H1 (cell line): ENCODE data around the gene AGBL4. TPM values are rescaled to one million over a fixed set of nuclear protein-coding genes. Genes with fewer than 3 reads are reported as not detected.

Source experiments
- CTCF ChIA-PET: fragments of 300-600 bp; sonication (Branson Sonifier 250); formaldehyde crosslinking; loops from one replicate; lab custom pipeline; 2021; ENCODE audit not compliant: partially characterized antibody; lab: Charles Lee
- POLR2A ChIA-PET: fragments of 300-600 bp; sonication (Branson Sonifier 250); formaldehyde crosslinking; loops from one replicate; lab custom pipeline; 2021; ENCODE audit warnings: inconsistent platforms; ENCODE audit not compliant: partially characterized antibody; lab: Charles Lee
- DNase-seq, 2 experiments: peaks; one replicate each; pipeline versions ENCODE4 v3.0.0 to v3.0.0-alpha.2; 2010 to 2022; ENCODE audit warnings: low spot score in 2 of 2, low read depth in 1 of 2, mixed read lengths in 1 of 2
- FAIRE-seq: peaks from 2 replicates; lab custom pipeline; 2011; peaks lifted over from hg19 to GRCh38; lab: Jason Lieb, UNC
- H2AFZ ChIP-seq: 2 replicates; pipeline ENCODE4 v1.8.1; 2012; ENCODE audit warnings: low read length, inconsistent platforms
- H2AK5ac ChIP-seq: 2 replicates; pipeline ENCODE4 v1.6.1; 2013; ENCODE audit warnings: low read depth, low read length
- H2BK120ac ChIP-seq: replicated peaks from 2 replicates; pipeline ENCODE3; 2013; ENCODE audit warnings: low read depth, low read length, inconsistent platforms
- H2BK12ac ChIP-seq: 2 replicates; pipeline ENCODE4 v1.6.1; 2013; ENCODE audit warnings: low read depth, low read length
- H2BK15ac ChIP-seq: 2 replicates; pipeline ENCODE4 v1.6.1; 2013; ENCODE audit warnings: low read length
- H2BK20ac ChIP-seq: 2 replicates; pipeline ENCODE4 v1.6.1; 2013; ENCODE audit warnings: low read length
- H2BK5ac ChIP-seq: 2 replicates; pipeline ENCODE4 v1.6.1; 2013; ENCODE audit warnings: low read depth, low read length
- H3K14ac ChIP-seq: 2 replicates; pipeline ENCODE4 v1.6.1; 2013; ENCODE audit warnings: inconsistent platforms; ENCODE audit not compliant: insufficient read length
- H3K18ac ChIP-seq: 2 replicates; pipeline ENCODE4 v1.6.1; 2013; ENCODE audit warnings: low read length; ENCODE audit errors: extremely low read depth
- H3K23ac ChIP-seq: 2 replicates; pipeline ENCODE4 v1.6.1; 2013; ENCODE audit warnings: inconsistent platforms; ENCODE audit not compliant: insufficient read length
- H3K23me2 ChIP-seq: 2 replicates; pipeline ENCODE4 v1.6.1; 2013; ENCODE audit warnings: low read depth, low read length
- H3K27ac ChIP-seq: 2 replicates; pipeline ENCODE4 v1.6.1; 2011; ENCODE audit warnings: low read depth, low read length, inconsistent platforms
- H3K27me3 ChIP-seq, 4 experiments: replicated peaks in 1 of 4; 1 replicate in 1 of 4; 2 replicates in 3 of 4; pipeline versions ENCODE4 v1.6.1 to v1.8.1; 2011 to 2013; ENCODE audit warnings: low read length in 3 of 4, mild to moderate bottlenecking in 3 of 4, inconsistent platforms in 2 of 4, mixed read lengths in 2 of 4, moderate library complexity in 1 of 4; ENCODE audit not compliant: control insufficient read depth in 3 of 4, insufficient read depth in 3 of 4; ENCODE audit errors: extremely low read depth in 1 of 4
- H3K36me3 ChIP-seq, 4 experiments: 2 replicates each; pipeline versions ENCODE4 v1.6.1 to v1.8.1; 2011 to 2013; ENCODE audit warnings: mild to moderate bottlenecking in 4 of 4, low read length in 3 of 4, moderate library complexity in 2 of 4, control low read depth in 1 of 4, inconsistent platforms in 1 of 4; ENCODE audit not compliant: insufficient read depth in 4 of 4, control insufficient read depth in 2 of 4
- H3K4ac ChIP-seq: replicated peaks from 2 replicates; pipeline ENCODE3; 2013; ENCODE audit warnings: low read length, low read depth, mixed read lengths, inconsistent platforms; ENCODE audit not compliant: insufficient read length
- H3K4me1 ChIP-seq, 4 experiments: replicated peaks in 1 of 4; 1 replicate in 1 of 4; 2 replicates in 3 of 4; pipeline versions ENCODE4 v1.6.1 to v1.8.1; 2011 to 2013; ENCODE audit warnings: low read length in 3 of 4, inconsistent platforms in 2 of 4, mixed read lengths in 1 of 4; ENCODE audit not compliant: insufficient read depth in 4 of 4, control insufficient read depth in 3 of 4
- H3K4me2 ChIP-seq, 2 experiments: 2 replicates each; pipeline versions ENCODE4 v1.6.1 to v1.8.1; 2011 to 2013; ENCODE audit warnings: low read depth in 2 of 2, low read length in 2 of 2, control low read depth in 1 of 2, inconsistent platforms in 1 of 2, mild to moderate bottlenecking in 1 of 2; ENCODE audit not compliant: insufficient read depth in 1 of 2
- H3K4me3 ChIP-seq, 4 experiments: fragments of 200-600, 300-600 bp in 1 of 4; sonication (generic), shearing (Covaris generic), sonication (Bioruptor Twin) in 1 of 4; 2 replicates each; pipeline versions ENCODE4 v1.5.1 to v1.8.1; 2011 to 2016; ENCODE audit warnings: low read length in 4 of 4, low read depth in 3 of 4, control low read depth in 2 of 4, inconsistent platforms in 2 of 4, mild to moderate bottlenecking in 2 of 4, mixed read lengths in 1 of 4, moderate library complexity in 1 of 4; ENCODE audit not compliant: insufficient read depth in 2 of 4; ENCODE audit errors: extremely low read depth in 1 of 4
- H3K56ac ChIP-seq: replicated peaks from 2 replicates; pipeline ENCODE3; 2013; ENCODE audit warnings: low read depth, mild to moderate bottlenecking, mixed read lengths, low read length, inconsistent platforms; ENCODE audit not compliant: insufficient read length
- H3K79me1 ChIP-seq: 2 replicates; pipeline ENCODE4 v1.6.1; 2013; ENCODE audit warnings: low read depth, low read length, control low read depth
- H3K79me2 ChIP-seq, 2 experiments: 2 replicates each; pipeline versions ENCODE4 v1.6.1 to v1.8.1; 2012 to 2013; ENCODE audit warnings: low read length in 2 of 2, mild to moderate bottlenecking in 2 of 2, inconsistent platforms in 1 of 2; ENCODE audit not compliant: insufficient read depth in 2 of 2, control insufficient read depth in 1 of 2
- H3K9ac ChIP-seq, 4 experiments: replicated peaks in 1 of 4; 1 replicate in 1 of 4; 2 replicates in 3 of 4; pipeline versions ENCODE4 v1.6.1 to v1.8.1; 2011 to 2013; ENCODE audit warnings: low read depth in 3 of 4, low read length in 3 of 4, control low read depth in 2 of 4, mild to moderate bottlenecking in 2 of 4, moderate library complexity in 2 of 4, inconsistent platforms in 1 of 4; ENCODE audit errors: extremely low read depth in 1 of 4
- H3K9me3 ChIP-seq, 2 experiments: 2 replicates each; pipeline versions ENCODE4 v1.6.1 to v1.8.1; 2012 to 2013; ENCODE audit warnings: mild to moderate bottlenecking in 2 of 2, moderate library complexity in 2 of 2, control low read depth in 1 of 2, inconsistent platforms in 1 of 2, low read depth in 1 of 2, low read length in 1 of 2, mixed read lengths in 1 of 2; ENCODE audit not compliant: insufficient read depth in 2 of 2
- H4K20me1 ChIP-seq, 2 experiments: replicated peaks in 1 of 2; 2 replicates each; pipeline versions ENCODE3 to v1.8.1; 2011 to 2013; ENCODE audit warnings: inconsistent platforms in 2 of 2, low read length in 2 of 2, mild to moderate bottlenecking in 1 of 2; ENCODE audit not compliant: insufficient read depth in 2 of 2, control insufficient read depth in 1 of 2
- H4K5ac ChIP-seq: 2 replicates; pipeline ENCODE4 v1.6.1; 2013; ENCODE audit warnings: low read length, low read depth, mixed read lengths, inconsistent platforms; ENCODE audit not compliant: insufficient read length
- H4K8ac ChIP-seq: 2 replicates; pipeline ENCODE4 v1.8.0; 2013; ENCODE audit warnings: mild to moderate bottlenecking, moderate library complexity, low read length, inconsistent platforms; ENCODE audit not compliant: insufficient read depth; ENCODE audit errors: extremely low read depth
- H4K91ac ChIP-seq: replicated peaks from 2 replicates; pipeline ENCODE3; 2013; ENCODE audit warnings: low read length, mixed read lengths, inconsistent platforms; ENCODE audit not compliant: insufficient read length
- ATF3 ChIP-seq: IDR thresholded peaks from 2 replicates; pipeline ENCODE4 v1.6.1; 2011; ENCODE audit warnings: low read depth, mild to moderate bottlenecking, low read length; ENCODE audit not compliant: insufficient read depth
- CBX5 ChIP-seq: fragments of 300-800, 300-1000 bp; sonication (generic); IDR thresholded peaks from 2 replicates; pipeline ENCODE4 v1.7.1; 2016; ENCODE audit warnings: antibody characterized with exemption, low read length, low read depth
- EP300 ChIP-seq, 2 experiments: IDR thresholded peaks; 1 replicate in 1 of 2; 2 replicates in 1 of 2; pipeline ENCODE4 v1.6.1; 2011 to 2012; ENCODE audit warnings: low read depth in 2 of 2, low read length in 2 of 2, mild to moderate bottlenecking in 2 of 2, borderline replicate concordance in 1 of 2, inconsistent platforms in 1 of 2, moderate library complexity in 1 of 2
- GABPA ChIP-seq: IDR thresholded peaks from 2 replicates; pipeline ENCODE4 v1.6.1; 2011; ENCODE audit warnings: mild to moderate bottlenecking, low read length, moderate library complexity, borderline replicate concordance; ENCODE audit not compliant: insufficient read depth
- GTF2F1 ChIP-seq: IDR thresholded peaks from 2 replicates; pipeline ENCODE4 v1.6.1; 2012; ENCODE audit warnings: low read depth, low read length, improper control_type of control experiment, borderline replicate concordance
- HDAC6 ChIP-seq: IDR thresholded peaks from one replicate; pipeline ENCODE4 v1.7.1; 2012; ENCODE audit warnings: low read depth, mild to moderate bottlenecking, inconsistent platforms, low read length, moderate library complexity
- JUND ChIP-seq: IDR thresholded peaks from 2 replicates; pipeline ENCODE4 v1.6.1; 2011; ENCODE audit warnings: mild to moderate bottlenecking, improper control_type of control experiment, low read length
- KDM4A ChIP-seq: IDR thresholded peaks from one replicate; pipeline ENCODE4 v1.7.1; 2012; ENCODE audit warnings: low read depth, mild to moderate bottlenecking, moderate library complexity, low read length, inconsistent platforms; ENCODE audit not compliant: severe bottlenecking
- RBBP5 ChIP-seq: IDR thresholded peaks from 2 replicates; pipeline ENCODE4 v1.7.1; 2012; ENCODE audit warnings: low read depth, mild to moderate bottlenecking, inconsistent platforms, low read length, moderate library complexity, borderline replicate concordance
- RFX5 ChIP-seq: IDR thresholded peaks from 2 replicates; pipeline ENCODE4 v1.6.1; 2011; ENCODE audit warnings: low read depth, low read length, improper control_type of control experiment, borderline replicate concordance
- SP1 ChIP-seq: IDR thresholded peaks from 2 replicates; pipeline ENCODE4 v1.6.1; 2011; ENCODE audit warnings: low read depth, low read length
- TAF1 ChIP-seq: IDR thresholded peaks from 2 replicates; pipeline ENCODE4 v1.6.1; 2011; ENCODE audit warnings: mild to moderate bottlenecking, low read depth, low read length
- USF2 ChIP-seq: IDR thresholded peaks from 2 replicates; pipeline ENCODE4 v1.6.1; 2011; ENCODE audit warnings: low read length, improper control_type of control experiment
- WGBS, 2 experiments: shearing (Covaris generic) in 1 of 2; methylation state at CpG; one replicate each; pipeline versions ENCODE4 v1.1.6 to v1.1.7; 2013 to 2015; ENCODE audit warnings: low lambda C conversion rate in 2 of 2, mixed read lengths in 2 of 2, inconsistent platforms in 1 of 2, low coverage in 1 of 2, missing lambda C conversion rate in 1 of 2; ENCODE audit not compliant: insufficient replicate concordance in 2 of 2, insufficient coverage in 1 of 2, insufficient read length in 1 of 2; ENCODE audit errors: extremely low coverage in 1 of 2, missing lambda C conversion rate in 1 of 2; 5-methylcytosine and 5-hydroxymethylcytosine counted together
- polyA plus RNA-seq, 7 experiments: library from polyadenylated mRNA; depleted of rRNA in 3 of 7; stranded (reverse) in 5 of 7; unstranded in 2 of 7; fragments of >200 nt in 5 of 7; fragments of 200-250 nt in 2 of 7; gene quantifications; 1 replicate in 5 of 7; 2 replicates in 1 of 7; 4 replicates in 1 of 7; pipeline versions ENCODE4 v1.2.1 to v1.2.3, GENCODE V29; 2011 to 2013; ENCODE audit warnings: missing spikeins in 2 of 7, mixed read lengths in 2 of 7
- total RNA-seq: library from RNA; stranded (reverse); fragmentation: NEBNext Ultra II Directional; extraction: Animal tissue kit (Norgen Biotek cat#: 25700); gene quantifications from 2 replicates; pipeline ENCODE4 v1.2.1, GENCODE V29; 2021

Gene AGBL4
- total and polyA plus RNA-seq, 2 of the 8 experiments (the other 6 are each of a cell fraction or from before 2014, with no cell fraction given), result 0.41 to 0.45 TPM

- Histone ChIP-seq H2BK5ac (no peak overlapping the region), H2BK20ac (no peak overlapping the region), H3K79me2 (no peaks in the 10 kb centered on the region), H2BK12ac (no peak overlapping the region), H3K4me3 (no peak overlapping the region), H3K27ac (no peak overlapping the region), H2BK15ac (no peak overlapping the region), H4K8ac (no peak overlapping the region), H4K20me1 (no peaks in the 10 kb centered on the region), H3K14ac (no peak overlapping the region), H3K23ac (no peak overlapping the region), H3K4me2 (no peak overlapping the region), H3K36me3 (no peaks in the 10 kb centered on the region), H2AK5ac (no peak overlapping the region), H3K4me1 (peaks cover 0 to 5% (median 0%) of the 10 kb centered on the region in 4 experiments; a peak in 1 of 7 replicates), H2BK120ac (no peak overlapping the region), H3K9ac (no peak overlapping the region), H3K23me2 (no peaks in the 10 kb centered on the region), H3K27me3 (no peaks in the 10 kb centered on the region), H2AFZ (no peak overlapping the region), H3K9me3 (no peaks in the 10 kb centered on the region), H4K5ac (no peak overlapping the region), H3K4ac (no peak overlapping the region), H4K91ac (no peak overlapping the region), H3K56ac (no peak overlapping the region), H3K18ac (no peak overlapping the region), H3K79me1 (no peaks in the 10 kb centered on the region)
- DNase-seq (no peak), FAIRE-seq (no peak)
- ChIA-PET POLR2A (no interaction called here), CTCF (interaction anchor here (0.6 to 11.4 kb wide), 5 partner anchors 9 to 180 kb away, joined by 3 to 203 read pairs (median 4); no protein-coding TSS in a partner anchor)
- WGBS, 2 experiments, result 91% methylated on average over 9 of the region's 9 CpGs; no CpG with 5 or more reads in 1 of the 2 experiments
- no peak for TF ChIP-seq CBX5
- TF ChIP-seq ATF3, result no peak
- no peak for TF ChIP-seq TAF1
- no peak for TF ChIP-seq GABPA
- no peak for TF ChIP-seq GTF2F1
- TF ChIP-seq SP1, result no peak
- TF ChIP-seq KDM4A, result no peak
- no peak for TF ChIP-seq RBBP5
- no peak for TF ChIP-seq HDAC6
- TF ChIP-seq RFX5, result no peak
- TF ChIP-seq EP300 (IDR thresholded peaks at IDR 0.05; ENCODE audit: borderline replicate concordance in 1 of 2, low read depth in 2 of 2, low read length in 2 of 2), result no peak
- TF ChIP-seq USF2, result no peak
- TF ChIP-seq JUND, result no peak
Observed at GRCh38 chr1:48692235-48692634, 1331.5 kb downstream of the AGBL4 start.
